ENCODE data around the gene DLG2.

DLG2 gene

DNA sequence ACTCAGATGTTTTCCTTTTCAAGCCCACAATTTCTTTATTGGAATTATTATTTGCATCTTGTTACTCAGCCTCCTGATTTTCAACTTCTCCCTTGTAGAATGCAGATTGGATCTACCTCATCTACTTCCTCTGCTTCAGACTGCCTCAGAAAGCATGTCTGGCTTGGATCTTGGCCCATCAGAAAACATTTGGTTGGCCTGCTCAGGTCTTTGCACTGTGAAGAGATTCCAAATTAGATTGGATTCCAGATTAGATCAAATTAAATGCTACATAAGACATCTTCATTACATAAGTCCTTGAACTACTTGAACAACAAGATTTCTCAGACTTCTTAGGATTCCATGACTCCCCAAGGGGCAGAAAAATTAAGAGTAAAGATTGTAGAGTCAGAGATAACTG, 358.0 kb downstream of the DLG2 start:
- peaks cover 17% of the 10 kb centered on the region for H3K9me3 Mint-ChIP-seq
- H3K27me3 Mint-ChIP-seq (ENCODE audit: low read depth), result no peaks in the 10 kb centered on the region
- no peak overlapping the region for H3K27ac Mint-ChIP-seq
- H3K4me1 Mint-ChIP-seq, result no peaks in the 10 kb centered on the region
- H3K4me3 Mint-ChIP-seq, result no peak overlapping the region
- TF ChIP-seq CTCF (IDR thresholded peaks at IDR 0.05; ENCODE audit: unreplicated experiment in 3 of 3), result no peak
- no peaks in the 10 kb centered on the region for H3K36me3 Mint-ChIP-seq (ENCODE audit: low read depth)

DNA sequence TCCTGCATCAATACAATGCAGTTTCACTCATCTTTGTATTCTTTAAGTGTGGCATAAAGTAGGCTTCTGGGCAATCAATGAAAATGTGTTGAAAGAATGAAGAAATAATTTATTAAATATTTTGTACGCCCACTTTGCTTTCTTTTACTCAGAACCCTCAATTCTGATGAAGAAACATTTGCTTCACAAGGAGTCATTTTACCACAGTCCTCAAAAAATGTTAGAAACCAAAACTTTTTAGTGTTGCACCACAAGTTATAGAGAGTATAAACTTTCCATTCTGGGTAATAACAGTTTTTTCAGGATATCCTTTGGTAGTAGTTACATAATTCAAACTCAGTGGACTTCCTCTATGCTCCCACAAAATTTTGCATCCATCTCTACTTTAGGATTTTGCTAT, 360.5 kb downstream of the DLG2 start:
- no peak for TF ChIP-seq CTCF (IDR thresholded peaks at IDR 0.05; ENCODE audit: unreplicated experiment in 3 of 3)
- Mint-ChIP-seq H3K27ac (no peak overlapping the region), H3K9me3 (peaks cover 7% of the 10 kb centered on the region), H3K27me3 (ENCODE audit: low read depth) (no peaks in the 10 kb centered on the region), H3K36me3 (ENCODE audit: low read depth) (no peaks in the 10 kb centered on the region), H3K4me1 (no peaks in the 10 kb centered on the region), H3K4me3 (no peak overlapping the region)

DNA sequence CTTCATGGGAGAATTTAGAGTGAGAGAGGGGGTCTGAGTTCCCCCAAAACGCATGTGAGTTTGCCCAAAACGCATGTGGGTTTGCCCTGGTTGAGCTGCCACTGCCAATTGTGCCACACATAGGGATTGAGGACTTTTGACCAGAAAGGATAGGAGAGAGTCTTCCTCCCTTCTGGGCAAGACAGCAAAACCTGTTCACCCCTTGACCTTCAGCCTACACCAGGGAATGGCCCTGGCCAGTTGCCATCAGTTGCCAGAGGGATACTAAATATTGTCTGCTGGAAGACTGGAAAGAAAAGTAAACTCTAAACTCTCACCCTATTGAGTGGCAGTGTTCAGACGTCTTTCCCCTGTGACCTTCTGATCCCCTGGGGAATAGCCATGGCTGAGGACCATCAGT, 363.8 kb downstream of the DLG2 start:
- TF ChIP-seq CTCF (IDR thresholded peaks at IDR 0.05; ENCODE audit: unreplicated experiment in 3 of 3), result no peak
- H3K27ac Mint-ChIP-seq, result no peak overlapping the region
- H3K4me1 Mint-ChIP-seq, result no peaks in the 10 kb centered on the region
- H3K36me3 Mint-ChIP-seq (ENCODE audit: low read depth), result no peaks in the 10 kb centered on the region
- no peak overlapping the region for H3K4me3 Mint-ChIP-seq
- no peaks in the 10 kb centered on the region for H3K27me3 Mint-ChIP-seq (ENCODE audit: low read depth)
- H3K9me3 Mint-ChIP-seq, result no peaks in the 10 kb centered on the region

DNA sequence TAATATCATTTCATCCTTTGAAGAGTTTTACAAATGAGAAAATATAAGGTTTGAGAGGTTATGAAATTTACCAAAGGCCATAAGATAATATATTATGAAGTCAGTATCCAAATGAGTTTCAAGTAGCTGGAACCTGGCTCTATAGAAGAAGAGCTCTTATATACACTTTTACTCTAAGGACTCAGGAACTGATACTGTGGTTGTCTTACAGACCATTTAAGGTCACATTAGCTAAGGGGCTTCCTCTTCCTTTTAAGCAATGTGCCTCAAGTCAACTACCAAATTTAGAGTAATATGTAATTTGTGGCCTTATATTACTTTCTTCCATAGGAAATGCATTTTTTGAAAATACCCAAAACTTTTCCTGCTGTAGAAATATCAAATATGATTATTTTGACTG, 369.3 kb downstream of the DLG2 start:
- no peak overlapping the region for H3K4me3 Mint-ChIP-seq
- H3K27ac Mint-ChIP-seq, result no peak overlapping the region
- H3K36me3 Mint-ChIP-seq (ENCODE audit: low read depth), result no peaks in the 10 kb centered on the region
- peaks cover 2% of the 10 kb centered on the region for H3K9me3 Mint-ChIP-seq
- H3K27me3 Mint-ChIP-seq (ENCODE audit: low read depth), result no peaks in the 10 kb centered on the region
- H3K4me1 Mint-ChIP-seq, result peaks cover 8% of the 10 kb centered on the region
- TF ChIP-seq CTCF (IDR thresholded peaks at IDR 0.05; ENCODE audit: unreplicated experiment in 3 of 3), result no peak

DNA sequence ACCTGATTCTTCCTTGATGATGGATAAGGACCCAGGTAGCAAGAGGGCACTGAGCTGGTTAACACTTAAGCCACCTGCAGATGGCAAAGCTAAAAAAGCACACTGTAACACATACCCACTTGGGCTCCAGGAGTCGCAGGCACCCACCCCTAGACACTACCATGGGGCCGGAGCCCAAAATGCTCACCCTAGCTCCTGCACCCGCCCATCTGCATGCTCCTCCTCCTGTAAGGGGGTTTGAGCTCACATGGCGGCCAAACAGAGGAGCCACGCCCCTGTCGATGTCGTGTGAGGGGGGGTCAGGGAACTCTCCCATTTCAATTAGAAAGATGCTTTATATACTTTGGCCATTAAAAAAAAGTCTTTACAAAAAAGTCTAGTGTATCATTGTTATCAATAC, 370.7 kb downstream of the DLG2 start:
- Mint-ChIP-seq H3K27me3 (ENCODE audit: low read depth) (no peaks in the 10 kb centered on the region), H3K4me1 (peaks cover 13% of the 10 kb centered on the region), H3K36me3 (ENCODE audit: low read depth) (no peaks in the 10 kb centered on the region), H3K9me3 (peaks cover 2% of the 10 kb centered on the region), H3K27ac (no peak overlapping the region), H3K4me3 (no peak overlapping the region)
- no peak for TF ChIP-seq CTCF (IDR thresholded peaks at IDR 0.05; ENCODE audit: unreplicated experiment in 3 of 3)

DNA sequence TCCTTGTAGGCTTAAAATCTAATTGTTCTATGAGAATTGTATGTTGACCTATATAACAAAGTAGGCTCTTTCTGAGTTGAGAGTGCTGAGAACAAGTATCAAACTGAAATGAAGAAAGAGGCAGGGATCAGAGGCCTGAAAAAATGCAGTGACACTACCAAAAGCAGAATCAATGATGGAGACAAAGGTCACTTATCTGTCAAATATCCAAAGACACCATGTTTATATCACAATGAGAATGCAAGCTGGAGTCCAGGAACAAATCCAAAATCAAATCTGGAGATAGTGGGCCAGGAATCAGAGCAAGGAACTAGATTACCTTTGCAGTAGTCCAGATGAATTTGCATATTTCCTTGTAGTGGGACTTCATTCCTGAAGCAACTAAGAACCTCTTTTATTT, 377.7 kb downstream of the DLG2 start:
- TF ChIP-seq CTCF (IDR thresholded peaks at IDR 0.05; ENCODE audit: unreplicated experiment in 3 of 3), result no peak
- peaks cover 2% of the 10 kb centered on the region for H3K9me3 Mint-ChIP-seq
- no peaks in the 10 kb centered on the region for H3K36me3 Mint-ChIP-seq (ENCODE audit: low read depth)
- H3K27me3 Mint-ChIP-seq (ENCODE audit: low read depth), result no peaks in the 10 kb centered on the region
- H3K4me3 Mint-ChIP-seq, result no peak overlapping the region
- no peak overlapping the region for H3K27ac Mint-ChIP-seq
- H3K4me1 Mint-ChIP-seq, result peaks cover 13% of the 10 kb centered on the region

Measured in nephron (organoid).